VCaP (cell line): ENCODE results near the gene FAM110C.

Experiments used
- H3K27ac ChIP-seq: fragments of 450-650 bp; 2 replicates; pipeline ENCODE4 v1.5.1; 2017
- TF ChIP-seq, protein P1 (sequence below): fragments of 450-650 bp; conservative IDR thresholded peaks from 2 replicates; pipeline ENCODE4 v1.5.1; 2017; ENCODE audit warnings: mild to moderate bottlenecking, moderate library complexity

The FAM110C gene

DNA sequence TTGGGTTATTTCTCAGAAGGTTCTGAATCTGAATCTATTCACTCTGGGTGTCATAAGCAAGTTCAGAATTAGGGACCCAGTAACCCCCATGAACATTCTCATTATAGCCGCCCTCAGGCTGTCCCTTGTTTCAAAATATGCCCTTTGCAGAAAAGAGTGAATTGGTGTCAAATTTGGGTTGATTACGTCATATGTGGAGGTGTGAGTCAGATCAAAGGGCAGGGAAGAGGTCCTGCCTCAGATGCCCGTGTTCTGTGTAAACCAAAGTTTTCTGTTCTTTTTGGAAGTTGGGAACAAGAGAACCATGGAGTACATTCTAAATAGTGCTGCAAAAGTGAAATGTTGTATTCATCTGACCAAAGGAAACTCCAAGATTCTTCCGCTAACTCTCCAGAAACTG is 5.8 kb downstream of the FAM110C start:
- TF ChIP-seq, protein P1, sequence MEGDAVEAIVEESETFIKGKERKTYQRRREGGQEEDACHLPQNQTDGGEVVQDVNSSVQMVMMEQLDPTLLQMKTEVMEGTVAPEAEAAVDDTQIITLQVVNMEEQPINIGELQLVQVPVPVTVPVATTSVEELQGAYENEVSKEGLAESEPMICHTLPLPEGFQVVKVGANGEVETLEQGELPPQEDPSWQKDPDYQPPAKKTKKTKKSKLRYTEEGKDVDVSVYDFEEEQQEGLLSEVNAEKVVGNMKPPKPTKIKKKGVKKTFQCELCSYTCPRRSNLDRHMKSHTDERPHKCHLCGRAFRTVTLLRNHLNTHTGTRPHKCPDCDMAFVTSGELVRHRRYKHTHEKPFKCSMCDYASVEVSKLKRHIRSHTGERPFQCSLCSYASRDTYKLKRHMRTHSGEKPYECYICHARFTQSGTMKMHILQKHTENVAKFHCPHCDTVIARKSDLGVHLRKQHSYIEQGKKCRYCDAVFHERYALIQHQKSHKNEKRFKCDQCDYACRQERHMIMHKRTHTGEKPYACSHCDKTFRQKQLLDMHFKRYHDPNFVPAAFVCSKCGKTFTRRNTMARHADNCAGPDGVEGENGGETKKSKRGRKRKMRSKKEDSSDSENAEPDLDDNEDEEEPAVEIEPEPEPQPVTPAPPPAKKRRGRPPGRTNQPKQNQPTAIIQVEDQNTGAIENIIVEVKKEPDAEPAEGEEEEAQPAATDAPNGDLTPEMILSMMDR: no peak
- no peak overlapping the region for H3K27ac ChIP-seq

DNA sequence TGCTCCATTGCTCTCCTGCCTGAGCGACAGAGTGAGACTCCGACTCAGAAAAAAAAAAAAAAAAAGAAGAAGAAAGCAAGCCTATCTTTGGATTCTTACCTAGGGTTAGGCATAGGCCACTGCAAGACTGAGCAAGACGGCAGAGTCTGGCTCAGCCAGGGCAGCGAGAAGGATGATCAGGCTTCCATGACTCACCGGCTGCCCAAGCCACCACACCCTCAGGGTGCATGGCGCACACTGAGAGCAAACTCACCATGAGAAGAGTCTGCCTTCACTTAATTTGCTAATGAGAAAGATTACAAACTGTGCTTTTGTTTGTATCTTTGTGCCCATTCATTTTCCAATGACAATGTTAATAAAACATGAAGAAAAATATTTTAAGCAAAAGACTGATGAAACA is 8.2 kb downstream of the FAM110C start:
- TF ChIP-seq, protein P1: no peak
- no peak overlapping the region for H3K27ac ChIP-seq

DNA sequence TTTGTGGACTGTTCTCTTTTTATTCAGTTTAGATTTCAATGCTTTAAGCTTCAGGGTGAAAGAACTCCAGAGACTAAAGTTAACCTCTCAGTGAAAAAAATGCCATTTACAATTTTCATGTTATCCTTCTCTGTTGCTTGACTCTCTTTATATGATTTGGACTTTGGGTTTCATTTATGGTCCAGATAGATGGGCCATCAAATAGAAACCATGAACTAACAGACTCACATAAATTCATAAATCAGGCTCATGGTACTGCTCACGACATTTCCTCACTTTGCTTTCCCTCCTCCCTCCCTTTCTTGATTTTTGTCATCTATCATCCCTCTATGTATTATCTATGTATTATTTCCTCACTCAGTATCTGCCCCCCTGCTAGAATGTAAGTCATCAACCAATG is 10.0 kb downstream of the FAM110C start:
- H3K27ac ChIP-seq: peak overlapping the region; percentile 76
- TF ChIP-seq, protein P1: no peak

DNA sequence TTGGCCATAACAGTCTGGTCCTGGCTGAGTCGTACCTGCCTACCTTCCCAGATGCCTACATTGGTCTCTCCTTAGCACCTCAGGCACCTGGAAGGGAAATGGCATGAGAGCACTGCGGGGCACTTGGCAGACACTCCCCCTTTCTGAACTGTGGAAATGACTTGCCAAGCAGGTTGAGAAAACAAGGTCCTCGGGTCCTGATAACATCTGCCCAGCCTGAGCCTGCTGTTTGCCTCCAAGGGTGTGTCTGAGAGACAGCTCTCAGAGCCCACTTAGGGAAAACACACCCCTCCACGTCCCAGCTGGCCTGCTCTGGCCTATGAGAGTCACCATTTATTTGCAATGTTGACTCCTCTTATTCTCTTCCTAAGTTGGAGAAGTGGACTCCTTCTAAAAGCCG is 10.5 kb downstream of the FAM110C start:
- TF ChIP-seq, protein P1: no peak
- peak overlapping the region; percentile 76 for H3K27ac ChIP-seq

DNA sequence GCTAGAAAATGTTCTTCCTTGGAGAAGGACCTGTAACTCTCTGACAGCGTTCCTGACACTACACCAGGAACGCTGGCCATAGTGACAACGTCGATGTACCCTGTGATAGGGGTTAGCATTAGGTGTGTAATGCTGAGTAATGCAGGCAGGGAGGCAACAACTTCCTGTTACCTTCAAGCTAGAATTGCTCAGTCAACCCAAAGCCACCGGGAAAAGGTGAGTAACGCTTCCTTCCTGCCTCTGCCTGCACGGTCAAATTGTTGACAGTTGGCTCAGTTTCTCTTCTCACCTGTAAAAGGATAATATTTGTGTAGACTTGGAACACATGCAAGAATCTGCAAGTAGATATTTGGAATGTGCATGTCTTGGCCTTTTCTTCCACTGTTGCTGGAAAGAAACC is 12.7 kb downstream of the FAM110C start:
- H3K27ac ChIP-seq: peak overlapping the region; percentile 76
- TF ChIP-seq, protein P1: no peak

DNA sequence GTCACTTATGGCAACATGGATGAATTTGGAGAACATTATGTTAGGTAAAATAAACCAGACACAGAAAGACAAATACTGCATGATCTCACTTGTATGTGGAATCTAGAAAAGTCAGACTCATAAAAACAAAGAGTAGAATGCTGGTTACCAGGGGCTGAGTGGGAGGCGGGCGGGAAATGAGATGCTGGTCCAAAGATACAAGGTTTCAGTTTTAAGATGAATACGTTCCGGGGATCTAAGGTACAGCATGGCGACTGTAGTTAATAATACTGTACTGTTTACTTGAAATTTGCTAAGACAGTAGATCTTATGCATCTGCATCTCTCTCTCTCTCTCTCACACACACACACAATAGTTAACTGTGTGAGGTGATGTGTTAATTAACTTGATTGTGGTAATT is 14.2 kb downstream of the FAM110C start:
- H3K27ac ChIP-seq: no peak overlapping the region
- TF ChIP-seq, protein P1: no peak

DNA sequence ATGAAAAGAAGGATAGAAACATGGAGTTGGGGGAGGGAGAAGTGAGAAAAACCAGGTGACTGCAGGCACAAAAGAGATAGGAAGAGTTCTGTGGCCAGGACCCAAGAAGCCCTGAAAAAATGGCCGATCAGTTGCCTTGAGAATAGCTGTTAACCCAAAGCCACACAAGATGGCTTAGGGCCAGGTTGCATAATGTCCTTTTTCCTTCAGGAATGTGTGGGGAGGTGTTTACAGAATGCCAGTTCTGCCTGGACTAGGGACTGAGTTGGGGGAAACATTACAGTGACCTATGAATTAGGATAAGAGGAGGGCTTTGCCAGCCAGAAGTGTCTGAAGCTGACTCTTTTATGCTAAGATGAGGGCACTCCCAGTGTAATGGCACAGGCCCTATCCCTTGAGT is 17.1 kb downstream of the FAM110C start:
- no peak overlapping the region for H3K27ac ChIP-seq
- TF ChIP-seq, protein P1: no peak

DNA sequence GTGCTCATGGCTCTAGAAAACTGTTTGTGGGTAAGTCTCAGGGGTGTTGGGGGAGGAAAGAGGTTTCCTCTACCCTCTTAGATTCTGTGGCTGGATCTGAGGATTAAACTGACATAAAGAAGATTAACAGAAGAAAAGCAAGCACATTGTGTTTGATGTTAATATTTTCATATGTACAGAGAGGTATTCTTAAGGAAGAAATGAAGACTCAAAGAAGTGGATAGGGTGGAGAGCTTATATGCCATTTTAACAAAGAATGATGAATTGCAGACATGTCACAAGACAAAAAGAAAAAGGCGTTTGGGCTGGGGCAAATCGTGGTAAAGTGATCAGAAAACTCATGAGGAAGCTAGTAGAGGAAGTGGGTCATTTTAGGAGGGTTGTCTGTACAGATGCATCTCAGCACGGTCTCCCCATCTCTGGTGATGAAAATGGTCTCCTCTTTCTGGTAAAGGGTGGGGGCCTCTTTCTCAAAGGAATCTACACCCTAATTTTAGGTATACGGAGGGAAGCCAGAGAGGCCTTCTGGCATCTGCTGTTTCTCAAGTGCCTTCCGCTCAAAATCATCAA is 17.8 kb downstream of the FAM110C start:
- no peak overlapping the region for H3K27ac ChIP-seq
- TF ChIP-seq, protein P1: no peak
